Stomach (tissue), 9 donors: ENCODE results near the gene IL10RA. TPM values are rescaled to one million over a fixed set of nuclear protein-coding genes. Genes with fewer than 3 reads are reported as not detected.
"Not testable (repeated sequence)": the region's sequence is repeated elsewhere in the genome, so short reads cannot be mapped to it uniquely, and the experiment has no call there.

Source experiments
- DNase-seq, 2 donors: peaks; one replicate each; pipeline versions ENCODE4 v3.0.0 to v3.0.0-alpha.2; 2013 to 2019
- H3K27ac ChIP-seq, 5 donors: fragments of 200-600 bp in 4 of 5; sonication (generic) in 4 of 5; one replicate each; pipeline ENCODE4 v1.5.1; 2013 to 2019; ENCODE audit warnings: mild to moderate bottlenecking in 1 of 5, moderate library complexity in 1 of 5
- H3K27me3 ChIP-seq, 3 donors: fragments of 200-600 bp; sonication (generic); one replicate each; pipeline ENCODE4 v1.5.1; 2017 to 2019; ENCODE audit warnings: mixed run types in 1 of 3
- H3K36me3 ChIP-seq, 4 donors: fragments of 200-600 bp; sonication (generic); 1 replicate in 3 of 4; 2 replicates in 1 of 4; pipeline ENCODE4 v1.5.1; 2016 to 2019
- H3K4me1 ChIP-seq, 4 donors: fragments of 200-600 bp; sonication (generic); one replicate each; pipeline ENCODE4 v1.5.1; 2016 to 2019
- H3K4me3 ChIP-seq, 4 donors: fragments of 200-600 bp; sonication (generic) in 3 of 4; one replicate each; pipeline ENCODE4 v1.5.1; 2016 to 2019; ENCODE audit warnings: mild to moderate bottlenecking in 1 of 4
- H3K9me3 ChIP-seq, 4 donors: fragments of 200-600 bp; sonication (generic); one replicate each; pipeline ENCODE4 v1.5.1; 2016 to 2019
- EP300 ChIP-seq: sonication (generic); formaldehyde crosslinking; IDR thresholded peaks from one replicate; pipeline ENCODE4 v1.6.1; 2017; ENCODE audit warnings: antibody characterized with exemption
- POLR2A ChIP-seq, 4 donors: fragments of 450-650 bp; IDR thresholded peaks; one replicate each; pipeline ENCODE4 v1.6.1; 2016; ENCODE audit warnings: antibody characterized with exemption in 4 of 4, control low read depth in 2 of 4, mild to moderate bottlenecking in 1 of 4, moderate library complexity in 1 of 4
- POLR2AphosphoS5 ChIP-seq, 3 donors: sonication (generic); formaldehyde crosslinking; IDR thresholded peaks; one replicate each; pipeline ENCODE4 v1.6.1; 2016; ENCODE audit warnings: antibody characterized with exemption in 3 of 3
- WGBS, 5 donors: extraction: QIAGEN DNeasy Blood & Tissue Kit in 3 of 5; methylation state at CpG; one replicate each; pipeline versions ENCODE4 v1.1.5 to v1.1.7; 2013 to 2018; 5-methylcytosine and 5-hydroxymethylcytosine counted together
- intact Hi-C: fragments of 100-400 bp; cut with DNase I; formaldehyde crosslinking; loops from one replicate; pipeline ENCODE4 v1.15.1; 2023; ENCODE audit warnings: low total_unique reads
- polyA plus RNA-seq, 3 donors: library from polyadenylated mRNA; stranded (reverse); fragments of 200-250 nt; gene quantifications; one replicate each; pipeline ENCODE4 v1.2.3, GENCODE V29; 2013
- total RNA-seq, 5 donors: library from RNA; depleted of rRNA; stranded (reverse); fragments of >200 nt; gene quantifications; one replicate each; pipeline versions ENCODE4 v1.1.0 to v1.2.3, GENCODE V29; 2014 to 2016
- TF ChIP-seq, protein P1 (sequence below), 7 experiments: fragments of 450-650 bp in 4 of 7; fragments of 200-600 bp in 3 of 7; sonication (generic) in 3 of 7; IDR thresholded peaks; one replicate each; pipeline ENCODE4 v1.5.1; 2016 to 2019; ENCODE audit warnings: antibody characterized with exemption in 7 of 7, control low read depth in 2 of 7, mild to moderate bottlenecking in 1 of 7
- donor health status: healthy with polysubstance abuse.
- donor health status: Bipolar disorder and iron deficiency.
- donor health status: healthy.

Gene IL10RA
- total and polyA plus RNA-seq, 8 donors: 2.1 to 190 (median 8.0) TPM

DNA sequence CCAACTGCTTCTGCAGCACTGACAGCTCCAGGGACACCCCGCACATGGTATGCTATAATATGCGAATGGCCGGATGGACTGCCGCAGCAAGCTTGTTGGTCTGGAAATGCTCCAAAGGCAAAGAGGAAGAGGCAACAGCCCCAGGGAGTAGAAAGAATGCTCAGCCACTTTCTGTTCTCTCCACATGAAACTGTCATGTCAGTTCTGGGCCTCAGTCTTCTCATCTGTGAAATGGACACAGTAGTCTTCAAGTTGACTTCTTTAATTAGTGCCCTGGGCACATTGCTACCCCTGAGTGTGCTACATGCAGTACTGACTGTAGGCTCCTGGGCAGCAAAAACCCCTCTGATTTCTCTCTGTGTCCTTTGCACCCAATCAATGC lies 19.9 kb downstream of the IL10RA start:
- TF ChIP-seq POLR2AphosphoS5 (IDR thresholded peaks at IDR 0.05) (no peak), POLR2A (IDR thresholded peaks at IDR 0.05) (no peak), EP300 (no peak)
- TF ChIP-seq, protein P1, sequence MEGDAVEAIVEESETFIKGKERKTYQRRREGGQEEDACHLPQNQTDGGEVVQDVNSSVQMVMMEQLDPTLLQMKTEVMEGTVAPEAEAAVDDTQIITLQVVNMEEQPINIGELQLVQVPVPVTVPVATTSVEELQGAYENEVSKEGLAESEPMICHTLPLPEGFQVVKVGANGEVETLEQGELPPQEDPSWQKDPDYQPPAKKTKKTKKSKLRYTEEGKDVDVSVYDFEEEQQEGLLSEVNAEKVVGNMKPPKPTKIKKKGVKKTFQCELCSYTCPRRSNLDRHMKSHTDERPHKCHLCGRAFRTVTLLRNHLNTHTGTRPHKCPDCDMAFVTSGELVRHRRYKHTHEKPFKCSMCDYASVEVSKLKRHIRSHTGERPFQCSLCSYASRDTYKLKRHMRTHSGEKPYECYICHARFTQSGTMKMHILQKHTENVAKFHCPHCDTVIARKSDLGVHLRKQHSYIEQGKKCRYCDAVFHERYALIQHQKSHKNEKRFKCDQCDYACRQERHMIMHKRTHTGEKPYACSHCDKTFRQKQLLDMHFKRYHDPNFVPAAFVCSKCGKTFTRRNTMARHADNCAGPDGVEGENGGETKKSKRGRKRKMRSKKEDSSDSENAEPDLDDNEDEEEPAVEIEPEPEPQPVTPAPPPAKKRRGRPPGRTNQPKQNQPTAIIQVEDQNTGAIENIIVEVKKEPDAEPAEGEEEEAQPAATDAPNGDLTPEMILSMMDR (IDR thresholded peaks at IDR 0.05): no peak
- Histone ChIP-seq H3K27me3 (no peaks in the 10 kb centered on the region), H3K4me1 (peaks cover 0 to 48% (median 6%) of the 10 kb centered on the region in 4 donors), H3K4me3 (no peak overlapping the region), H3K36me3 (no peaks in the 10 kb centered on the region), H3K27ac (peak overlapping the region in 2 of 5 donors; percentile 74 to 79), H3K9me3 (peaks cover 0 to 6% (median 3%) of the 10 kb centered on the region in 4 donors)
- intact Hi-C loops: no loop called here
- WGBS, 5 donors: 82 to 98% (median 89%) methylated on average over 4 of the region's 4 CpGs
- DNase-seq: no peak

DNA sequence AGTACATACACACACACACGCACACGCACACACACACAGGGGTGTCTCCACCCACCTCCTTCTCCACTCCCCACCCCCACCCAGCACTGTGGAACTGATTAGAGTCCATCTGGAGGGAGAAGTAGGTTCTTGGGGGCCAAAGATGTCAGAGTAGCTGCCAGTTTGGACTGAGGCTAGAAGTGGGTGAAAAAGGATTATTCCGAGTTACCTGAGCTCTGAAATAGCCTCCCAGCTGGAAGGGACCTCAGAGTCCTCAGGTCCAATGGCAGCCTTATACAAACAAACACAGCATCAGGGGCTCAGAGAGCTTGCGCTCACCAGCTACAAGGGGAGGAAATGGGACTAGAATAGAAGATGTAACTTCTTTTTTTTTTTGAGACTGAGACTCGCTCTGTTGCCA lies 20.8 kb downstream of the IL10RA start:
- H3K27me3 ChIP-seq: no peaks in the 10 kb centered on the region
- no peak for DNase-seq
- peaks cover 0 to 6% (median 3%) of the 10 kb centered on the region in 4 donors for H3K9me3 ChIP-seq
- no peak overlapping the region for H3K4me3 ChIP-seq
- H3K4me1 ChIP-seq: peaks cover 3 to 43% (median 9%) of the 10 kb centered on the region in 4 donors
- no peak for TF ChIP-seq POLR2AphosphoS5 (IDR thresholded peaks at IDR 0.05)
- no peak for TF ChIP-seq EP300
- TF ChIP-seq, protein P1 (IDR thresholded peaks at IDR 0.05): no peak
- no peak for TF ChIP-seq POLR2A (IDR thresholded peaks at IDR 0.05)
- intact Hi-C loops: no loop called here
- WGBS, 5 donors: 74 to 88% (median 78%) methylated on average over 5 of the region's 5 CpGs
- no peaks in the 10 kb centered on the region for H3K36me3 ChIP-seq
- H3K27ac ChIP-seq: peak overlapping the region; percentile 34 to 79 (median 59)

DNA sequence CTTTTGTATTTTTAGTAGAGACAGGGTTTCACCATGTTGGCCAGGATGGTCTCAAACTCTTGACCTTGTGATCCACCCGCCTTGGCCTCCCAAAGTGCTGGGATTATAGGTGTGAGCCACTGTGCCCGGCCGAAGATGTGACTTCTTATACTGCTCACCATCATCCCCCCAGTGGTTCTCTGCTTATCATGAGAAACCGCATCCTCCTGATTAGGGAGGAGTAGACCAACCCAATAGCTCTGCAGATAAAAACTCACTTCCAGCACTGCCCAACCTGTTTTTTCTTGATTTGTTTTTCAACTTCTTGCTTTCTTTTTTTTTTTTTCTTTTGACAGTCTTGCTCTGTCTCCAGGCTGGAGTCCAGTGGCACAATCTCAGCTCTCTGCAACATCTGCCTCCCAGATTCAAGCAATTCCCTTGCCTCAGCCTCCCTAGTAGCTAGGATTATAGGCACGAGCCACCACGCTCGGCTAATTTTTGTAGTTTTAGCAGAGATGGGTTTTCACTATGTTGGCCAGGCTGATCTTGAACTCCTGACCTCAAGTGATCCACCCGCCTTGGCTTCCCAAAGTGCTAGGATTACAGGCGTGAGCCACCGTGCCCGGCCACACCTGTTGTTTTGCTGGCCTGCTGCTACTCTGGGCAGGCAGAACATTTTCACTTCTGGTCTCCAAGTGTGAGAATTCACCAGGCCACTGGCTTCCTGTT lies 21.5 kb downstream of the IL10RA start:
- H3K27me3 ChIP-seq, DNase-seq, H3K4me3 ChIP-seq, H3K9me3 ChIP-seq, H3K36me3 ChIP-seq, intact Hi-C loops: not testable (repeated sequence)
- Histone ChIP-seq H3K27ac (peak overlapping the region; percentile 46 to 79 (median 59)), H3K4me1 (peaks cover 0 to 43% (median 7%) of the 10 kb centered on the region in 4 donors)
- WGBS, 5 donors: 69 to 80% (median 72%) methylated on average over 11 of the region's 11 CpGs

DNA sequence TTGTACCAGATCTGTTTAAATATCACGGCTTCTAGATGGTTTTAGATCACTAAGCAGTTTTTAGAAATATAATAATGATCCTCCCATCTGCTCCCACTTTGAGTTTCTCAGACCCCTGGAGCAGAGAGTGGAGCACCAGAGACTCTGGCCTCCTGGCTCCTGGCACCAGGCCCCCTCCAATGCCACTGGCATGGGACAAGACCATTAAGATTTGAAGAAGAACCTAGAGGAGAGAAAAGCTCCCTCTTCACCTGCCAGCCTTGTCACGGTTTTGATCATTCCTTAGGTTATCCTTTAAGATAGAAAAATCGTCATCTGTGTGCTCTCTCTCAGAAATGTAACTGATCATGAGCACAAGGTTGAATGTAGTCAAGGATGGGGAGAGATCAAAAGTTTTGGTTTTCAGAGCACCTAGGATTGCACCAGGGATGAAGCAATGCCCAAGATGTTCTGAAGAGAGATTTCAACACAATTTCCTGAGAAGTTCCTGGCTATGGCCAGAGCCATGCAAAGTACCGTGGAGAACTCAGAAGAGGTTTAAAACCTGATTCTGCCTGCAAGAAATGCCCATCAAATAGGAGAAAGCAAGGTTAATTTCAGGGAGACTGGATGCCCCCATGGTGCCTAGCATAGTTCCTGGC lies 22.2 kb downstream of the IL10RA start:
- no peaks in the 10 kb centered on the region for H3K27me3 ChIP-seq
- H3K36me3 ChIP-seq: no peaks in the 10 kb centered on the region
- TF ChIP-seq, protein P1 (IDR thresholded peaks at IDR 0.05): no peak
- TF ChIP-seq EP300: no peak
- TF ChIP-seq POLR2AphosphoS5 (IDR thresholded peaks at IDR 0.05): no peak
- no peak for TF ChIP-seq POLR2A (IDR thresholded peaks at IDR 0.05)
- peaks cover 0 to 42% (median 9%) of the 10 kb centered on the region in 4 donors for H3K4me1 ChIP-seq
- intact Hi-C loops: no loop called here
- DNase-seq: no peak
- peaks cover 0 to 6% (median 3%) of the 10 kb centered on the region in 4 donors for H3K9me3 ChIP-seq
- no peak overlapping the region for H3K4me3 ChIP-seq
- 64 to 78% (median 75%) methylated on average over 4 of the region's 4 CpGs for WGBS, 5 donors
- peak overlapping the region in 4 of 5 donors; percentile 55 to 79 (median 66) for H3K27ac ChIP-seq
